ENCODE measurements around the gene CHERP.
"Not testable (repeated sequence)": the region's sequence is repeated elsewhere in the genome, so short reads cannot be mapped to it uniquely, and the experiment has no call there.

The CHERP gene

GRCh38 chr19:16576690-16577530 is 34.7 kb upstream of the CHERP start:
- DNase-seq: no peak

- no peak for DNase-seq
These were observed 33.8 kb upstream of the CHERP start for GRCh38 chr19:16575861-16576689.

GRCh38 chr19:16575282-16575681 is 33.0 kb upstream of the CHERP start:
- no peak for DNase-seq

- DNase-seq: no peak
These were observed 31.7 kb upstream of the CHERP start for GRCh38 chr19:16573925-16574324.

- DNase-seq: no peak
These were observed 31.1 kb upstream of the CHERP start for GRCh38 chr19:16573296-16573695.

- DNase-seq: peak; percentile 84
These were observed 30.3 kb upstream of the CHERP start, which contains the start of gene SLC35E1 for GRCh38 chr19:16572332-16573211. Gene SLC35E1, minus strand, starts transcription at chr19:16572415. Its CDS starts 51 bp downstream, at chr19:16572364.

GRCh38 chr19:16571822-16572331 is 29.6 kb upstream of the CHERP start:
- no peak for DNase-seq

GRCh38 chr19:16571283-16571682 is 29.0 kb upstream of the CHERP start:
- no peak for DNase-seq

GRCh38 chr19:16569609-16570320 is 27.5 kb upstream of the CHERP start:
- DNase-seq: no peak

GRCh38 chr19:16566702-16567101 is 24.5 kb upstream of the CHERP start:
- no peak for DNase-seq

- DNase-seq: peak; percentile 76
These were observed 23.9 kb upstream of the CHERP start for GRCh38 chr19:16566161-16566560.

GRCh38 chr19:16564842-16565241 is 22.6 kb upstream of the CHERP start:
- no peak for DNase-seq

GRCh38 chr19:16562608-16563025 is 20.4 kb upstream of the CHERP start:
- no peak for DNase-seq

GRCh38 chr19:16561382-16561781 is 19.1 kb upstream of the CHERP start:
- DNase-seq: no peak

GRCh38 chr19:16559780-16560276 is 17.6 kb upstream of the CHERP start:
- no peak for DNase-seq

GRCh38 chr19:16554776-16555175 is 12.5 kb upstream of the CHERP start:
- no peak for DNase-seq

GRCh38 chr19:16551902-16552301 is 9.7 kb upstream of the CHERP start:
- not testable (repeated sequence) for DNase-seq

- DNase-seq: no peak
These were observed 6.7 kb upstream of the CHERP start for GRCh38 chr19:16548956-16549355.

- no peak for DNase-seq
These were observed 2.4 kb upstream of the CHERP start for GRCh38 chr19:16544473-16545231.

- not testable (repeated sequence) for DNase-seq
These were observed 1.5 kb upstream of the CHERP start for GRCh38 chr19:16543734-16544133.

Data from T-helper 9 cell (primary cell).